HCT116 (cell line): ENCODE measurements around the gene FBXL14. TPM values are rescaled to one million over a fixed set of nuclear protein-coding genes. Genes with fewer than 3 reads are reported as not detected.

Experiments used
- ATAC-seq: fragments of 200-7000 bp; cut with Tn5 transposase; 2 replicates; pipeline ENCODE4 v1.9.1; 2020; ENCODE audit warnings: mild to moderate bottlenecking, moderate library complexity
- BruUV-seq: library from RNA; stranded (reverse); fragments of 400-500 nt; replicated peaks from 2 replicates; lab custom pipeline; 2021; lab: Mats Ljungman, UMichigan
- CTCF ChIA-PET: fragments of 300-600 bp; sonication (Branson Sonifier 250); formaldehyde crosslinking; loops from one replicate; lab custom pipeline; 2021; ENCODE audit warnings: antibody characterized with exemption; lab: Charles Lee
- POLR2A ChIA-PET: fragments of 300-600, 350-600 bp; sonication (Branson Sonifier 250); formaldehyde crosslinking; loops from one replicate; lab custom pipeline; 2021; ENCODE audit warnings: antibody characterized with exemption; lab: Charles Lee
- RAD21 ChIA-PET, 2 experiments: fragments of 300-600 bp; sonication (Branson Sonifier 250); formaldehyde crosslinking; loops; one replicate each; lab custom pipeline; 2023; ENCODE audit warnings: low total read pairs in 2 of 2; ENCODE audit not compliant: uncharacterized antibody in 2 of 2, unreplicated experiment in 2 of 2, low non-redundant PET in 1 of 2; lab: Charles Lee
- DNase-seq: peaks from one replicate; pipeline ENCODE4 v3.0.0-alpha.2; 2010; ENCODE audit warnings: low read depth, low spot score
- H2AFZ ChIP-seq: fragments of 200-600 bp; shearing (Covaris generic), sonication (generic); 2 replicates; pipeline ENCODE4 v1.6.1; 2017; ENCODE audit warnings: low read depth, mixed run types, mixed read lengths, antibody characterized with exemption, low read length; ENCODE audit not compliant: poor library complexity, severe bottlenecking
- H3K27ac ChIP-seq: 2 replicates; pipeline ENCODE4 v1.5.1; 2012; ENCODE audit warnings: low read depth, low read length
- H3K27me3 ChIP-seq: fragments of 200-600 bp; sonication (generic); 2 replicates; pipeline ENCODE4 v1.6.1; 2016; ENCODE audit warnings: mixed run types, low read length, mixed read lengths; ENCODE audit not compliant: insufficient read depth
- H3K36me3 ChIP-seq, 2 experiments: fragments of 200-500 bp in 1 of 2; fragments of 200-600 bp in 1 of 2; sonication (Bioruptor generic) in 1 of 2; sonication (generic) in 1 of 2; 2 replicates each; pipeline versions ENCODE4 v1.5.1 to v1.6.1; 2014 to 2016; ENCODE audit warnings: low read length in 2 of 2, inconsistent platforms in 1 of 2, mixed read lengths in 1 of 2, mixed run types in 1 of 2; ENCODE audit not compliant: insufficient read depth in 2 of 2, control insufficient read depth in 1 of 2
- H3K4me1 ChIP-seq, 2 experiments: fragments of 200-600 bp in 1 of 2; sonication (generic) in 1 of 2; 2 replicates each; pipeline versions ENCODE4 v1.5.1 to v1.6.1; 2012 to 2017; ENCODE audit warnings: low read length in 2 of 2, inconsistent platforms in 1 of 2, mild to moderate bottlenecking in 1 of 2, mixed read lengths in 1 of 2, mixed run types in 1 of 2, moderate library complexity in 1 of 2; ENCODE audit not compliant: insufficient read depth in 2 of 2, control insufficient read depth in 1 of 2
- H3K4me2 ChIP-seq: fragments of 200-600 bp; sonication (generic); 2 replicates; pipeline ENCODE4 v1.6.1; 2017; ENCODE audit warnings: mixed run types, low read length, mixed read lengths
- H3K4me3 ChIP-seq, 2 experiments: fragments of 200-600 bp in 1 of 2; sonication (generic) in 1 of 2; replicated peaks in 1 of 2; 2 replicates each; pipeline ENCODE4 v1.5.1; 2011 to 2016; ENCODE audit warnings: low read length in 2 of 2, control low read depth in 1 of 2, low read depth in 1 of 2, mild to moderate bottlenecking in 1 of 2, mixed read lengths in 1 of 2, mixed run types in 1 of 2
- H3K79me2 ChIP-seq: fragments of 200-600 bp; sonication (generic); 2 replicates; pipeline ENCODE4 v1.6.1; 2017; ENCODE audit warnings: mild to moderate bottlenecking, mixed run types, low read length, moderate library complexity, mixed read lengths; ENCODE audit not compliant: insufficient read depth
- H3K9ac ChIP-seq: fragments of 200-600 bp; sonication (generic); 2 replicates; pipeline ENCODE4 v1.6.1; 2016; ENCODE audit warnings: low read length, mixed read lengths
- H3K9me2 ChIP-seq: fragments of 200-600 bp; sonication (generic), shearing (Covaris generic); 2 replicates; pipeline ENCODE4 v1.6.1; 2017; ENCODE audit warnings: mixed run types, mild to moderate bottlenecking, moderate library complexity; ENCODE audit not compliant: insufficient read depth
- H3K9me3 ChIP-seq, 2 experiments: fragments of 200-500 bp in 1 of 2; fragments of 200-600 bp in 1 of 2; sonication (Bioruptor generic) in 1 of 2; sonication (generic) in 1 of 2; 2 replicates each; pipeline ENCODE4 v1.6.1; 2014 to 2017; ENCODE audit warnings: low read length in 2 of 2, mixed read lengths in 2 of 2, inconsistent platforms in 1 of 2, low read depth in 1 of 2, mild to moderate bottlenecking in 1 of 2, mixed run types in 1 of 2, moderate library complexity in 1 of 2; ENCODE audit not compliant: control insufficient read depth in 1 of 2, insufficient read depth in 1 of 2
- H4K20me1 ChIP-seq: fragments of 200-600 bp; sonication (generic), shearing (Covaris generic); 2 replicates; pipeline ENCODE4 v1.6.1; 2017; ENCODE audit warnings: mixed run types, mild to moderate bottlenecking, moderate library complexity; ENCODE audit not compliant: insufficient read depth
- ATF3 ChIP-seq: IDR thresholded peaks from 2 replicates; pipeline ENCODE4 v1.6.1; 2012
- CBX3 ChIP-seq: IDR thresholded peaks from 2 replicates; pipeline ENCODE4 v1.6.1; 2012; ENCODE audit warnings: low read depth
- CTCF ChIP-seq, 3 experiments: fragments of 200-600 bp in 1 of 3; sonication (generic) in 1 of 3; IDR thresholded peaks in 2 of 3; conservative IDR thresholded peaks in 1 of 3; 2 replicates each; pipeline ENCODE4 v1.5.1; 2012 to 2017; ENCODE audit warnings: low read depth in 2 of 3, low read length in 2 of 3, antibody characterized with exemption in 1 of 3, borderline replicate concordance in 1 of 3, control low read depth in 1 of 3, mild to moderate bottlenecking in 1 of 3, mixed read lengths in 1 of 3, mixed run types in 1 of 3, moderate library complexity in 1 of 3; ENCODE audit not compliant: insufficient read depth in 1 of 3
- POLR2A ChIP-seq: IDR thresholded peaks from 2 replicates; pipeline ENCODE4 v1.7.0; 2011; ENCODE audit warnings: borderline replicate concordance; ENCODE audit not compliant: insufficient read depth, insufficient read length; ENCODE audit errors: extremely low read depth
- POLR2AphosphoS5 ChIP-seq: IDR thresholded peaks from 2 replicates; pipeline ENCODE4 v1.6.1; 2011; ENCODE audit warnings: mild to moderate bottlenecking, low read depth, low read length, moderate library complexity
- SIN3A ChIP-seq: IDR thresholded peaks from 2 replicates; pipeline ENCODE4 v1.6.1; 2012; ENCODE audit warnings: low read depth
- ZNF274 ChIP-seq: fragments of 200-500 bp; sonication (Bioruptor generic); IDR thresholded peaks from 2 replicates; pipeline ENCODE4 v1.6.1; 2014; ENCODE audit warnings: mild to moderate bottlenecking, low read depth, low read length, inconsistent platforms
- intact Hi-C: fragments of 100-400 bp; cut with micrococcal nuclease; formaldehyde crosslinking; loops from 2 replicates; pipeline ENCODE4 v1.10.0; 2022
- total RNA-seq: library from RNA; stranded (reverse); gene quantifications from one replicate; pipeline ENCODE4 v1.2.1, GENCODE V29; 2021; ENCODE audit not compliant: unreplicated experiment

Gene FBXL14
- total RNA-seq, 1 experiment from 2014 or later: 19.0 TPM

GRCh38 chr12:1613860-1614259 lies 19.5 kb upstream of the FBXL14 start:
- Histone ChIP-seq H3K4me1 (no peaks in the 10 kb centered on the region), H3K79me2 (no peaks in the 10 kb centered on the region), H3K9me2 (no peaks in the 10 kb centered on the region), H3K4me3 (no peak overlapping the region), H4K20me1 (no peaks in the 10 kb centered on the region), H3K9me3 (no peaks in the 10 kb centered on the region), H3K27me3 (no peaks in the 10 kb centered on the region), H3K4me2 (no peak overlapping the region), H3K36me3 (no peaks in the 10 kb centered on the region), H2AFZ (no peak overlapping the region), H3K9ac (no peak overlapping the region), H3K27ac (no peak overlapping the region)
- no peak for TF ChIP-seq CTCF (IDR thresholded peaks at IDR 0.05 in 2 of 3, conservative IDR thresholded peaks at IDR 0.05 in 1 of 3; ENCODE audit: borderline replicate concordance in 1 of 3, insufficient read depth in 1 of 3, low read depth in 2 of 3, low read length in 2 of 3)
- TF ChIP-seq ATF3: no peak
- TF ChIP-seq CBX3: no peak
- RAD21 ChIA-PET: no interaction called here
- POLR2A ChIA-PET: no interaction called here
- intact Hi-C loops: no loop called here
- peak; percentile 77; the same call in 1 of the 2 replicates for ATAC-seq
- BruUV-seq: no TSS peak
- CTCF ChIA-PET: no interaction called here
- no peak for DNase-seq

- Histone ChIP-seq H3K9me2 (no peaks in the 10 kb centered on the region), H3K36me3 (no peaks in the 10 kb centered on the region), H4K20me1 (no peaks in the 10 kb centered on the region), H3K4me1 (peaks cover 0 to under 1% of the 10 kb centered on the region in 2 experiments; a peak in 1 of 4 replicates), H2AFZ (no peak overlapping the region), H3K79me2 (no peaks in the 10 kb centered on the region), H3K4me2 (no peak overlapping the region), H3K9ac (no peak overlapping the region), H3K9me3 (no peaks in the 10 kb centered on the region), H3K4me3 (no peak overlapping the region), H3K27ac (no peak overlapping the region), H3K27me3 (no peaks in the 10 kb centered on the region)
- TF ChIP-seq POLR2AphosphoS5: no peak
- no peak for TF ChIP-seq CTCF (IDR thresholded peaks at IDR 0.05 in 2 of 3, conservative IDR thresholded peaks at IDR 0.05 in 1 of 3; ENCODE audit: borderline replicate concordance in 1 of 3, insufficient read depth in 1 of 3, low read depth in 2 of 3, low read length in 2 of 3)
- TF ChIP-seq SIN3A: no peak
- no peak for TF ChIP-seq ZNF274
- no peak for TF ChIP-seq POLR2A
- intact Hi-C loops: no loop called here
- ATAC-seq (no peak), DNase-seq (no peak)
- POLR2A ChIA-PET: no interaction called here
- CTCF ChIA-PET: interaction anchor here (1.0 to 1.3 kb wide), 2 partner anchors 9 to 22 kb away, joined by 4 read pairs; no protein-coding TSS in a partner anchor
- RAD21 ChIA-PET: no interaction called here
- BruUV-seq: no TSS peak
Observed at GRCh38 chr12:1611803-1612572, 17.6 kb upstream of the FBXL14 start.
